ENCODE measurements around the gene IFNK. TPM values are rescaled to one million over a fixed set of nuclear protein-coding genes. Genes with fewer than 3 reads are reported as not detected.
A peak's percentile ranks its signal among the peaks of the same experiment; 100 is the strongest.

The IFNK gene
- total and polyA plus RNA-seq, 11 donors: not detected

- H3K4me3 ChIP-seq: no peak overlapping the region
- H3K4me1 ChIP-seq: peaks cover 0 to 38% (median 0%) of the 10 kb centered on the region in 12 donors
- DNase-seq (no peak), ATAC-seq (no peak)
- intact Hi-C loops (cut with DNase I): no loop called here
- H3K36me3 ChIP-seq: peaks cover 0 to 77% (median 59%) of the 10 kb centered on the region in 9 donors
- no peak for TF ChIP-seq POLR2A (IDR thresholded peaks at IDR 0.05)
- TF ChIP-seq, protein P1, sequence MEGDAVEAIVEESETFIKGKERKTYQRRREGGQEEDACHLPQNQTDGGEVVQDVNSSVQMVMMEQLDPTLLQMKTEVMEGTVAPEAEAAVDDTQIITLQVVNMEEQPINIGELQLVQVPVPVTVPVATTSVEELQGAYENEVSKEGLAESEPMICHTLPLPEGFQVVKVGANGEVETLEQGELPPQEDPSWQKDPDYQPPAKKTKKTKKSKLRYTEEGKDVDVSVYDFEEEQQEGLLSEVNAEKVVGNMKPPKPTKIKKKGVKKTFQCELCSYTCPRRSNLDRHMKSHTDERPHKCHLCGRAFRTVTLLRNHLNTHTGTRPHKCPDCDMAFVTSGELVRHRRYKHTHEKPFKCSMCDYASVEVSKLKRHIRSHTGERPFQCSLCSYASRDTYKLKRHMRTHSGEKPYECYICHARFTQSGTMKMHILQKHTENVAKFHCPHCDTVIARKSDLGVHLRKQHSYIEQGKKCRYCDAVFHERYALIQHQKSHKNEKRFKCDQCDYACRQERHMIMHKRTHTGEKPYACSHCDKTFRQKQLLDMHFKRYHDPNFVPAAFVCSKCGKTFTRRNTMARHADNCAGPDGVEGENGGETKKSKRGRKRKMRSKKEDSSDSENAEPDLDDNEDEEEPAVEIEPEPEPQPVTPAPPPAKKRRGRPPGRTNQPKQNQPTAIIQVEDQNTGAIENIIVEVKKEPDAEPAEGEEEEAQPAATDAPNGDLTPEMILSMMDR (IDR thresholded peaks at IDR 0.05): no peak
- H3K27ac ChIP-seq: peak overlapping the region in 2 of 12 donors; percentile 35 to 87
- no peaks in the 10 kb centered on the region for H3K9me3 ChIP-seq
- 84 to 92% (median 88%) methylated on average over 4 of the region's 4 CpGs for WGBS, 4 donors
- H3K27me3 ChIP-seq: no peaks in the 10 kb centered on the region
Measured at GRCh38 chr9:27563738-27564430, 39.8 kb downstream of the IFNK start.

- DNase-seq (no peak), ATAC-seq (peak in 1 of 4 donors; percentile 46)
- peak overlapping the region in 2 of 12 donors; percentile 35 to 87 for H3K27ac ChIP-seq
- peaks cover 0 to 46% (median 0%) of the 10 kb centered on the region in 12 donors for H3K4me1 ChIP-seq
- TF ChIP-seq POLR2A (IDR thresholded peaks at IDR 0.05): no peak
- TF ChIP-seq, protein P1 (IDR thresholded peaks at IDR 0.05): no peak
- intact Hi-C loops (cut with DNase I): no loop called here
- no peaks in the 10 kb centered on the region for H3K9me3 ChIP-seq
- H3K4me3 ChIP-seq: no peak overlapping the region
- H3K36me3 ChIP-seq: peaks cover 0 to 69% (median 51%) of the 10 kb centered on the region in 9 donors
- no peaks in the 10 kb centered on the region for H3K27me3 ChIP-seq
- 84 to 92% (median 86%) methylated on average over 1 of the region's 1 CpG for WGBS, 4 donors
Measured at GRCh38 chr9:27564670-27565069, 40.6 kb downstream of the IFNK start.

DNA sequence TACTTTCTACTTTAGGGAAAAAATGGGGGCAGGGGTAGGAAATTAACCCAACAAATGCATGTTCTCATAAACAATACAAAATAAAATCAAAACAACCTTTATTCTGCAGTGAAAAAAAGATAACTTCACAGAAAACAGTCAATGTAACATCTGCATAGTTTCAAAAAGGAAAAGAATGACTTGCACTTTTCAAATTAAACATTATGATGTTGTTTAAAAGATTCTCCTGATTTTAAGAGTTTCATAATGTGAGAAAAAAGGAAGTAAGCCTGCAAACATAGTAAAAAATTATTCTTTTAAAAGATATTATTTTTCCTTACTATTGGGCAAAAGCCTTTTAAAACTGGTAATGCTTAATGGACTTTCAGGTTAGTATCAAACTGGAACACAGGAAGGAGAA is 41.6 kb downstream of the IFNK start:
- intact Hi-C loops (cut with DNase I): no loop called here
- ATAC-seq: no peak
- Histone ChIP-seq H3K27ac (peak overlapping the region in 1 of 12 donors; percentile 87), H3K27me3 (no peaks in the 10 kb centered on the region), H3K4me1 (peaks cover 0 to 57% (median 0%) of the 10 kb centered on the region in 12 donors), H3K4me3 (peak overlapping the region in 1 of 12 donors; percentile 9), H3K36me3 (peaks cover 0 to 59% (median 40%) of the 10 kb centered on the region in 9 donors), H3K9me3 (no peaks in the 10 kb centered on the region)
- no peak for TF ChIP-seq POLR2A (IDR thresholded peaks at IDR 0.05)
- TF ChIP-seq, protein P1 (IDR thresholded peaks at IDR 0.05): no peak
- no peak for DNase-seq

GRCh38 chr9:27566118-27566517 is 42.0 kb downstream of the IFNK start:
- Histone ChIP-seq H3K27me3 (no peaks in the 10 kb centered on the region), H3K4me1 (peaks cover 0 to 61% (median 1%) of the 10 kb centered on the region in 12 donors), H3K4me3 (no peak overlapping the region), H3K9me3 (no peaks in the 10 kb centered on the region), H3K27ac (peak overlapping the region in 1 of 12 donors; percentile 87), H3K36me3 (peaks cover 0 to 54% (median 36%) of the 10 kb centered on the region in 9 donors)
- ATAC-seq (no peak), DNase-seq (no peak)
- WGBS, 4 donors: 96 to 100% (median 98%) methylated on average over 1 of the region's 1 CpG
- intact Hi-C loops (cut with DNase I): no loop called here
- TF ChIP-seq, protein P1 (IDR thresholded peaks at IDR 0.05): no peak
- no peak for TF ChIP-seq POLR2A (IDR thresholded peaks at IDR 0.05)

All from heart left ventricle (tissue), 16 donors.